GM21390 (cell line): ENCODE measurements around the gene AGBL4.

Experiments
- ATAC-seq: cut with Tn5 transposase; IDR thresholded peaks from one replicate; pipeline ENCODE4 v1.9.1; 2021; ENCODE audit not compliant: unreplicated experiment

Gene AGBL4

DNA sequence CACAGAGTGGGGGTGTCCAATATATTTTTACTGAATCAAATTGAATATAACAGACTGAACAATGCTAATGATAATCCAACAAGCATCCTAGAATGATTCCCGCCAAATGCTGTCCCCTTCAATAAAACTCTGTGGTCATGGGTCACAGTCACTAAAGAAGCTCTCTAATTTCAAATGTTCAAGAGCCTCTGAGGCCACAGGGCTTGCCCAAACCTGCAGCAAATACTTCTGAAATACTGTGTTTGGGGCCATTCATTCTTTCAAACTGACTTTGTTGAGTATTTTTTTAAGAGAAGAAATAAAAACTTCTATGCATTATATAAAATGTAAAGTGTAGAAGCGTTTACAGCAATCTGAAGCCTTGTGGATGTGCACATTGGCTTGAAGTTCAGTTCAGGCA, 1239.5 kb downstream of the AGBL4 start:
- no peak for ATAC-seq

- no peak for ATAC-seq
Observed at GRCh38 chr1:48777219-48777895, 1246.4 kb downstream of the AGBL4 start.

- no peak for ATAC-seq
Observed at GRCh38 chr1:48776393-48777218, 1247.1 kb downstream of the AGBL4 start, which contains the start of gene BEND5. Gene BEND5, minus strand, starts transcription at chr1:48776891. Its CDS starts 60 bp downstream, at chr1:48776831.

- no peak for ATAC-seq
Observed at GRCh38 chr1:48775831-48776392, 1247.8 kb downstream of the AGBL4 start.

DNA sequence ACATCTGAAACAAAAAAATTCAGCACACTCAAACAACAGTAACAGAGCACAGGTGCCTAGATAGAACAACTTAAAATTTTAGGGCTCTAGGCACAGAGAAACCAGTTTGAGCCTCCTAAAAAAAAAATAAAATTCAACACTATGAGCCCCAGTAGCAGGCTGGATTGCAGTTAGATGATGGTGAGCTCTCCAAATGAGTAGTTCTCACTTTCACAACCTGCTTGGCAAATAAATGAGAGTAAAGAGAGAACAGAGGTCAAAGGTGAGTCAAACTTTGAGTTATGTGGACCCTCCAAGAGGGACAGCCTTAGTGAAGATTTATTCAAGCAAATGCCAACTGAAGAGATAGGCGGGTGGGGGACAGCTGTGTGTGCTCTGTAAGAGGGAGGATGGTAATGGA, 1250.6 kb downstream of the AGBL4 start:
- no peak for ATAC-seq

DNA sequence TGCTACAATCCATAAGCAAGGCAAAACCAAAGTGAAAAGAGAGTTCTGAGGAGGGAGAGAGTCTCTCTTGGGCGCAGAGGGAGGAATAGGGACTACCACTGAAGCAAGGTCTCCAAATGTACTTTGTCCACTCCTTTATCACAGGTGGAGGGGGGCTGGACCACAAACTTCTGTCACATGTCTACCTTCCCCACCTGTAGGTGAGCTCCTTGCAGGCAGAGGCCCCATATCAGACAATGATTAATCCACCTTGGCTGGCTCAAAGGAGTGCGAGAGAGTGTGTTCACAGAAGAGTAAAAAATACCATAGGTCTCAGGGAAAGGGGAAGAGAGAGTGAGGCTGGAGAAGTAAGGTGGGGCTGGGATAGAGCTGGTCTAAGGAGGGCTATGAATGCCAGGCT, 1251.5 kb downstream of the AGBL4 start:
- no peak for ATAC-seq

DNA sequence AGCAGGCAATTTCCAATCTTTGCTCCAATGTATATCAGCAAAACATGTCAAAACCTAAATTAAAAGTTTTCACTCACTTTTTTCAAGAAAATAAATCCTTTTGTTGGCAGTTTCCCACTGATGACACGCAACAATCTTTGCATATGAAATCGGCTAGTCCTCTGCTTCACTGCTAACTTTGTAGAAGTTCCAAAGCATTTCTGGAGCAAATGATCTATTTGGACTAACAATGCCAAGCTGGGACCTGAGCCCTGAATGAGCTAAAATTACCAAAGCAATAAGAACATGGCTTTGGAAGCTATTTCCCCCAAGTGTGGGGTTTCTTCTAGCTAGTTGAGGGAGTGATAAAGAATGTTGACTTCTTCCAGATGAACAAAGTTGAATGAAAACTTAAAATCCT, 1252.2 kb downstream of the AGBL4 start:
- ATAC-seq = no peak

GRCh38 chr1:48767975-48768510, 1255.7 kb downstream of the AGBL4 start:
- no peak for ATAC-seq

- ATAC-seq = no peak
Observed at GRCh38 chr1:48765335-48765734, 1258.4 kb downstream of the AGBL4 start.

- no peak for ATAC-seq
Observed at GRCh38 chr1:48761986-48762385, 1261.8 kb downstream of the AGBL4 start.

DNA sequence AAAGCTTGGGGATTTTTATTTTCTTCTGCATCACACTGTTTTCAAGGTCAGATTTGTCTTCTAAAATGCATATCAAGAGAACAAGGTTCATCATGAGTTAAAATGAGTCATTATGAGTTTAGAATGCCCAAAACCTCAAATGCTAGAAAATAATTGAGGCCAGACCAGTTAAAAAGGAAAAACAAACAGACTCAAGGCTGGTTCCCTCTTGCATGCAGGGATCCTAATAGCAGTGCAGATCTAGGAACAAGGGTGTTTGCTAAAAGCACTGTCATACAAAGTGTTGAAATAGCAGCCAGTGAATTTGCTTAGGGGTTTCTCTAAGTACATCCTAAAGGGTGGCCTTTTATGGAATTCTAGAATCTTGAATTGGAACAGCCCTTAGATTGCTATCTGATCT, 1262.3 kb downstream of the AGBL4 start:
- no peak for ATAC-seq

DNA sequence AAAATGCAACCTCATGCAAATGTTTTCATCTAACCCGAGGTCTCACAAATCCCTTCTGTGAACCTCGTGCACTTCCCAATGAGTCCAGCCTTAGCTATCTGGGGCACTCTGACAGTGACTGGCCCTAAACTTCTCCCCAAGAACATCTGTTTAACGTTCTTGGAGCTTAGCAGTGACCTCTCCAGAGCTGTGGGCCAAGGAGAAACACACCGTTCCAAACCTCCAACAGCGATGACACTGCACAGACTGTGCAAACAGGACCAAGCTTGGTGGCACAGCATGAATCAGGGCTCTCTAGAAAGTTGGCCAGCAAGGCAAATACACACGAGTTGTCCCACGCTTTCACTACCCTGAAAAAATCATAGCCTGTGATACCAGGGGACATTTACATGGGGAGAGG, 1262.9 kb downstream of the AGBL4 start:
- no peak for ATAC-seq

GRCh38 chr1:48758976-48759375, 1264.8 kb downstream of the AGBL4 start:
- no peak for ATAC-seq

DNA sequence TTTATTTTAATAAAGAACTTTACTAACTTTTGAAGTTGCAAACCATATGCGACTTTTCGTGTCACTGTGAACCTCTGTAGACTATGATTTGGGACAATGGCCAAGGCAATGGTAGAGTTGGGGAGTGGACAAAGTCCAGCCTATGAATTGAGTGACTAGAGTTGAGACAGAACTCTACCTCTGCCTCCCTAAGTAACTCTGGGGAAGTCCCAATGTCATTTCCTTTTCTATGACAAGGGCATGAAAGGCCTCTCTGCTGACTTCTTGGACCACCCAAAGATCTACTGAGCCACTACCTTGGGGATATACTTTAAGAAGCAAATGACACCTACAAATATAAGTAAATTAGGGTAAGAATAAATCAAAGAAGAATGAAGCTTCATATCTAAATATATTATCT, 1266.4 kb downstream of the AGBL4 start:
- no peak for ATAC-seq

GRCh38 chr1:48756683-48757316, 1267.0 kb downstream of the AGBL4 start:
- ATAC-seq = no peak

DNA sequence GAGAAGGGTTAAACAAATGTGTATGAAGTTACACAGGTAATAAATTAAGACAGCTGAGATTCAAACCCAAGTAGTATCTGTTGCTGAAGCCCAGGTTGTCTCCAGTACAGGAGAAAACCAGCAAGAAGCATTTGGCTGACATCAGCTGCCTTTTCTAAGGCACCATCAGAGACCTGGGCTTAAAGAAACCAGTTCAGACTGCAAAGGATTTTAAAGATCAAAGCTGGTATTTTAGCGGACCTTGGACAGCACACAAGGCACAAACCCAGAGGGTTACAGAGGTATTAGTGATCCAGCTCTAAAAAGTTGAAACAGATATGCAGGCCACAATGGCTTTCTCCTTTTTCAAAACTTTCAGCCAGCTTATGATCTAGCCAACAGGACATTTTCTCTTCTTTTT, 1270.5 kb downstream of the AGBL4 start:
- no peak for ATAC-seq

- peak; percentile 69 for ATAC-seq
Observed at GRCh38 chr1:48750109-48750508, 1273.6 kb downstream of the AGBL4 start.

GRCh38 chr1:48749068-48749467, 1274.7 kb downstream of the AGBL4 start:
- ATAC-seq = no peak

- ATAC-seq = no peak
Observed at GRCh38 chr1:48746906-48747305, 1276.8 kb downstream of the AGBL4 start.

DNA sequence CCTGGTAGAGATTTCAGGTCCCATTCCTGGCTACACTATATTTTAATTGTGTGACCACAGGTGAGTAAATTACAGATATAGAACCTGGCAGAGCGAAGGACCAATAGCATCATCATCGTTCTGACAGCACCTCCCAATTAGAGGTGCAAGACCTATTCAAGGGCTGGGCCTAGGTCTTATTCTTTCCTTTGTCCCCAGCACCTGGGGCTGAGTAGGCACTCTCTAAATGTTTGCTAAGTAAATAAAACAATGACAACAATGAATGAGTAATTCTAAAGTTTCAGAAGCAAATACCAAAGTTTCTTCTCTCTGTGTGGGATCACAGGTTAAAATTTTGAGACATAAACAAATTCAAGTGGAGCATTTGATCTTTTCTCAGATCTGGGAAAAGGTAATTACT, 1279.7 kb downstream of the AGBL4 start:
- ATAC-seq = no peak

GRCh38 chr1:48743480-48743879, 1280.3 kb downstream of the AGBL4 start:
- ATAC-seq = no peak
